Gastrocnemius medialis (tissue), 4 donors: ENCODE data around the gene AADAC. TPM values are rescaled to one million over a fixed set of nuclear protein-coding genes. Genes with fewer than 3 reads are reported as not detected.
"Not testable (repeated sequence)": the region's sequence is repeated elsewhere in the genome, so short reads cannot be mapped to it uniquely, and the experiment has no call there.

Experiments used
- ATAC-seq, 2 donors: fragments of 150-250 bp; one replicate each; pipeline ENCODE4 v1.9.1; 2016
- DNase-seq, 2 donors: peaks; one replicate each; pipeline ENCODE4 v3.0.0-alpha.2; 2019
- H3K27ac ChIP-seq, 4 donors: fragments of 200-600 bp; sonication (generic); 1 replicate in 1 of 4; 2 replicates in 3 of 4; pipeline ENCODE4 v1.5.1; 2016 to 2018; ENCODE audit warnings: mild to moderate bottlenecking in 2 of 4, moderate library complexity in 1 of 4
- H3K27me3 ChIP-seq, 3 donors: fragments of 200-600 bp; sonication (generic) in 2 of 3; 1 replicate in 1 of 3; 2 replicates in 2 of 3; pipeline versions ENCODE4 v1.5.1 to v1.6.0; 2016 to 2019; ENCODE audit warnings: mild to moderate bottlenecking in 1 of 3, moderate library complexity in 1 of 3
- H3K36me3 ChIP-seq, 2 donors: fragments of 200-600 bp; sonication (generic) in 1 of 2; one replicate each; pipeline ENCODE4 v1.5.1; 2017 to 2018
- H3K4me1 ChIP-seq, 2 donors: fragments of 200-600 bp; sonication (generic) in 1 of 2; one replicate each; pipeline ENCODE4 v1.5.1; 2016 to 2017; ENCODE audit warnings: mild to moderate bottlenecking in 2 of 2
- H3K4me3 ChIP-seq, 4 donors: fragments of 200-600 bp; sonication (generic) in 3 of 4; 1 replicate in 1 of 4; 2 replicates in 3 of 4; pipeline ENCODE4 v1.5.1; 2016 to 2019; ENCODE audit warnings: mild to moderate bottlenecking in 2 of 4
- H3K9me3 ChIP-seq, 3 donors: fragments of 200-600 bp; sonication (generic) in 2 of 3; 1 replicate in 1 of 3; 2 replicates in 2 of 3; pipeline ENCODE4 v1.5.1; 2016 to 2019
- CTCF ChIP-seq, 5 experiments: fragments of 450-650 bp in 3 of 5; fragments of 200-600 bp in 2 of 5; sonication (generic) in 2 of 5; IDR thresholded peaks in 4 of 5; conservative IDR thresholded peaks in 1 of 5; 1 replicate in 4 of 5; 2 replicates in 1 of 5; pipeline ENCODE4 v1.5.1; 2016 to 2019; ENCODE audit warnings: antibody characterized with exemption in 5 of 5, mild to moderate bottlenecking in 3 of 5, moderate library complexity in 3 of 5
- POLR2A ChIP-seq, 2 donors: fragments of 450-650 bp; IDR thresholded peaks; one replicate each; pipeline ENCODE4 v1.6.1; 2017; ENCODE audit warnings: antibody characterized with exemption in 2 of 2, mild to moderate bottlenecking in 2 of 2, moderate library complexity in 2 of 2
- in situ Hi-C, 4 donors: fragments of 200-750 bp; cut with MboI; loops; one replicate each; pipeline versions ENCODE4 v1.15.0 to v1.8.0; 2017; ENCODE audit warnings: low sequenced_read_pairs in 4 of 4
- intact Hi-C: fragments of 100-400 bp; cut with DNase I; formaldehyde crosslinking; loops from one replicate; pipeline ENCODE4 v1.15.1; 2023; ENCODE audit warnings: low total_unique reads
- total RNA-seq, 4 donors: library from RNA; depleted of rRNA; stranded (reverse); fragments of >200 nt; gene quantifications; one replicate each; pipeline versions ENCODE4 v1.1.0 to v1.2.3, GENCODE V29; 2016

Gene AADAC
- 1 to 10 TPM in 1 of 4 donors, under 1 TPM in 1, not detected in 2; 0.85 to 1.1 TPM for total RNA-seq

GRCh38 chr3:151813799-151814198 is at the start of gene AADAC:
Gene AADAC (plus strand): TSS chr3:151814116. CDS start chr3:151814163, 47 bp downstream.
- no peak within 1 kb of the TSS for H3K27ac ChIP-seq
- no peak for ATAC-seq
- H3K4me1 ChIP-seq = no peaks in the 10 kb centered on the region
- H3K36me3 ChIP-seq = no peaks in the 10 kb centered on the region
- intact Hi-C loops (no loop called here), in situ Hi-C loops (no loop called here)
- H3K27me3 ChIP-seq = no peaks in the 10 kb centered on the region
- TF ChIP-seq CTCF (IDR thresholded peaks at IDR 0.05 in 4 of 5, conservative IDR thresholded peaks at IDR 0.05 in 1 of 5) = no peak
- TF ChIP-seq POLR2A (IDR thresholded peaks at IDR 0.05) = no peak
- no peak for DNase-seq
- no peaks in the 10 kb centered on the region for H3K9me3 ChIP-seq
- no peak within 1 kb of the TSS for H3K4me3 ChIP-seq

- H3K27me3 ChIP-seq, in situ Hi-C loops: not testable (repeated sequence)
Observed at GRCh38 chr3:151764699-151765098, 49.2 kb upstream of the AADAC start.

GRCh38 chr3:151765685-151766084 is 48.2 kb upstream of the AADAC start:
- Histone ChIP-seq H3K27me3 (no peaks in the 10 kb centered on the region), H3K4me3 (no peak overlapping the region), H3K27ac (no peak overlapping the region), H3K4me1 (peaks cover 0 to 2% of the 10 kb centered on the region in 2 donors), H3K9me3 (no peaks in the 10 kb centered on the region), H3K36me3 (no peaks in the 10 kb centered on the region)
- in situ Hi-C loops = no loop called here
- TF ChIP-seq CTCF (IDR thresholded peaks at IDR 0.05 in 4 of 5, conservative IDR thresholded peaks at IDR 0.05 in 1 of 5) = no peak
- no peak for TF ChIP-seq POLR2A (IDR thresholded peaks at IDR 0.05)
- no peak for ATAC-seq
- intact Hi-C loops = no loop called here
- DNase-seq = no peak

More at GRCh38 chr3:151764699-151765098, 49.2 kb upstream of the AADAC start:
- H3K4me3 ChIP-seq, H3K36me3 ChIP-seq, H3K4me1 ChIP-seq, H3K27ac ChIP-seq, intact Hi-C loops, DNase-seq, H3K9me3 ChIP-seq, ATAC-seq: not testable (repeated sequence)

GRCh38 chr3:151766454-151766853 is 47.5 kb upstream of the AADAC start:
- ATAC-seq (no peak), DNase-seq (no peak)
- H3K9me3 ChIP-seq = no peaks in the 10 kb centered on the region
- no peak overlapping the region for H3K27ac ChIP-seq
- in situ Hi-C loops = no loop called here
- H3K27me3 ChIP-seq = no peaks in the 10 kb centered on the region
- peaks cover under 1 to 9% of the 10 kb centered on the region in 2 donors for H3K4me1 ChIP-seq
- H3K4me3 ChIP-seq = no peak overlapping the region
- intact Hi-C loops = no loop called here
- no peaks in the 10 kb centered on the region for H3K36me3 ChIP-seq
- TF ChIP-seq POLR2A (IDR thresholded peaks at IDR 0.05) (no peak), CTCF (IDR thresholded peaks at IDR 0.05 in 4 of 5, conservative IDR thresholded peaks at IDR 0.05 in 1 of 5) (no peak)

GRCh38 chr3:151768393-151768930 is 45.5 kb upstream of the AADAC start:
- DNase-seq (no peak), ATAC-seq (no peak)
- peaks cover 6 to 11% of the 10 kb centered on the region in 2 donors for H3K4me1 ChIP-seq

More at GRCh38 chr3:151768393-151768930, 45.5 kb upstream of the AADAC start:
- Histone ChIP-seq H3K36me3 (no peaks in the 10 kb centered on the region), H3K27ac (no peak overlapping the region), H3K9me3 (no peaks in the 10 kb centered on the region), H3K4me3 (no peak overlapping the region), H3K27me3 (no peaks in the 10 kb centered on the region)
- TF ChIP-seq CTCF (IDR thresholded peaks at IDR 0.05 in 4 of 5, conservative IDR thresholded peaks at IDR 0.05 in 1 of 5) (no peak), POLR2A (IDR thresholded peaks at IDR 0.05) (no peak)
- intact Hi-C loops (no loop called here), in situ Hi-C loops (no loop called here)
